Endothelial cell of umbilical vein (primary cell): Measurements from ENCODE around the gene PHKG2. TPM values are rescaled to one million over a fixed set of nuclear protein-coding genes. Genes with fewer than 3 reads are reported as not detected.

ENCODE experiments used
- BruUV-seq: library from RNA; stranded (reverse); fragments of 400-500 nt; replicated peaks from 2 replicates; lab custom pipeline; 2021; lab: Mats Ljungman, UMichigan
- CTCF ChIA-PET: fragments of 300-600, 350-600 bp; sonication (Branson Sonifier 250); formaldehyde crosslinking; loops from one replicate; lab custom pipeline; 2021; ENCODE audit warnings: antibody characterized with exemption, inconsistent platforms; lab: Charles Lee
- POLR2A ChIA-PET: fragments of 300-600, 350-600 bp; sonication (Branson Sonifier 250); formaldehyde crosslinking; loops from one replicate; lab custom pipeline; 2021; ENCODE audit warnings: antibody characterized with exemption, inconsistent platforms; lab: Charles Lee
- DNase-seq: peaks from one replicate; pipeline ENCODE4 v3.0.0-alpha.2; 2011; ENCODE audit warnings: low read depth, low spot score
- FAIRE-seq: peaks from 2 replicates; lab custom pipeline; 2011; peaks lifted over from hg19 to GRCh38; lab: Jason Lieb, UNC
- H2AFZ ChIP-seq: 2 replicates; pipeline ENCODE4 v1.6.0; 2012; ENCODE audit warnings: low read depth, low read length, control low read depth, inconsistent platforms
- H3K27ac ChIP-seq: 2 replicates; pipeline ENCODE4 v1.5.1; 2011; ENCODE audit warnings: low read depth, mild to moderate bottlenecking, control low read depth, low read length, moderate library complexity; ENCODE audit not compliant: insufficient read depth
- H3K27me3 ChIP-seq, 2 experiments: 2 replicates each; pipeline versions ENCODE4 v1.6.0 to v1.6.1; 2011; ENCODE audit warnings: low read length in 2 of 2, mixed read lengths in 1 of 2; ENCODE audit not compliant: control insufficient read depth in 2 of 2, insufficient read depth in 2 of 2
- H3K36me3 ChIP-seq, 2 experiments: 2 replicates in 1 of 2; 3 replicates in 1 of 2; pipeline ENCODE4 v1.5.1; 2011; ENCODE audit warnings: low read length in 2 of 2, mild to moderate bottlenecking in 1 of 2, moderate library complexity in 1 of 2; ENCODE audit not compliant: control insufficient read depth in 2 of 2, insufficient read depth in 2 of 2; ENCODE audit errors: extremely low read depth in 1 of 2
- H3K4me1 ChIP-seq: 3 replicates; pipeline ENCODE4 v1.5.1; 2011; ENCODE audit warnings: mild to moderate bottlenecking, low read length; ENCODE audit not compliant: control insufficient read depth, insufficient read depth; ENCODE audit errors: extremely low read depth
- H3K4me2 ChIP-seq: 2 replicates; pipeline ENCODE4 v1.6.1; 2011; ENCODE audit warnings: low read length, control low read depth, mixed read lengths; ENCODE audit not compliant: insufficient read depth
- H3K4me3 ChIP-seq, 3 experiments: fragments of 200-600 bp in 1 of 3; sonication (generic), shearing (Covaris generic) in 1 of 3; replicated peaks in 1 of 3; 2 replicates each; pipeline ENCODE4 v1.5.1; 2011 to 2016; ENCODE audit warnings: control low read depth in 3 of 3, low read length in 3 of 3, mild to moderate bottlenecking in 2 of 3, inconsistent platforms in 1 of 3, low read depth in 1 of 3, moderate library complexity in 1 of 3; ENCODE audit not compliant: insufficient read depth in 1 of 3
- H3K79me2 ChIP-seq: 2 replicates; pipeline ENCODE4 v1.6.0; 2012; ENCODE audit warnings: low read length, inconsistent platforms; ENCODE audit not compliant: control insufficient read depth, insufficient read depth
- H3K9ac ChIP-seq: replicated peaks from 2 replicates; pipeline ENCODE3; 2011; ENCODE audit warnings: low read length, control low read depth; ENCODE audit not compliant: insufficient read depth; ENCODE audit errors: extremely low read depth
- H3K9me1 ChIP-seq: replicated peaks from 3 replicates; pipeline ENCODE4 v1.6.0; 2011; ENCODE audit warnings: mild to moderate bottlenecking, low read length; ENCODE audit not compliant: control insufficient read depth, insufficient read depth; ENCODE audit errors: extremely low read depth
- H3K9me3 ChIP-seq: replicated peaks from 2 replicates; pipeline ENCODE4 v1.5.1; 2012; ENCODE audit warnings: low read length, inconsistent platforms; ENCODE audit not compliant: control insufficient read depth, insufficient read depth
- H4K20me1 ChIP-seq: replicated peaks from 2 replicates; pipeline ENCODE3; 2011; ENCODE audit warnings: mild to moderate bottlenecking, low read length; ENCODE audit not compliant: control insufficient read depth, insufficient read depth; ENCODE audit errors: extremely low read depth
- CTCF ChIP-seq, 2 donors: IDR thresholded peaks; 1 replicate in 1 of 2; 2 replicates in 1 of 2; pipeline ENCODE4 v1.5.1; 2011; ENCODE audit warnings: low read length in 2 of 2, mild to moderate bottlenecking in 2 of 2, moderate library complexity in 2 of 2, control low read depth in 1 of 2, inconsistent platforms in 1 of 2, low read depth in 1 of 2; ENCODE audit not compliant: insufficient read depth in 1 of 2; ENCODE audit errors: extremely low read depth in 1 of 2
- EZH2 ChIP-seq: IDR thresholded peaks from 2 replicates; pipeline ENCODE4 v1.6.1; 2012; ENCODE audit warnings: borderline replicate concordance, low read depth, mild to moderate bottlenecking, moderate library complexity, low read length, inconsistent platforms; ENCODE audit not compliant: severe bottlenecking
- FOS ChIP-seq: IDR thresholded peaks from 2 replicates; pipeline ENCODE4 v1.6.1; 2011; ENCODE audit warnings: mild to moderate bottlenecking, low read length, moderate library complexity, borderline replicate concordance; ENCODE audit not compliant: insufficient read depth
- GATA2 ChIP-seq: IDR thresholded peaks from 2 replicates; pipeline ENCODE4 v1.7.0; 2011; ENCODE audit warnings: low read depth, mild to moderate bottlenecking, moderate library complexity, mixed read lengths, low read length; ENCODE audit not compliant: insufficient read length, insufficient read depth
- JUN ChIP-seq: IDR thresholded peaks from 2 replicates; pipeline ENCODE4 v1.6.1; 2011; ENCODE audit warnings: borderline replicate concordance, low read depth; ENCODE audit not compliant: insufficient read length, insufficient read depth
- MAX ChIP-seq: IDR thresholded peaks from 2 replicates; pipeline ENCODE4 v1.6.1; 2011; ENCODE audit not compliant: insufficient read depth, insufficient read length
- MYC ChIP-seq: IDR thresholded peaks from one replicate; pipeline ENCODE4 v1.6.1; 2011; ENCODE audit warnings: mild to moderate bottlenecking, low read depth, low read length
- POLR2A ChIP-seq: IDR thresholded peaks from 2 replicates; pipeline ENCODE4 v1.6.1; 2012; ENCODE audit warnings: low read depth, mild to moderate bottlenecking, control low read depth, low read length
- POLR2AphosphoS5 ChIP-seq: IDR thresholded peaks from 2 replicates; pipeline ENCODE4 v1.6.1; 2012; ENCODE audit warnings: low read depth, mild to moderate bottlenecking, control low read depth, low read length, moderate library complexity; ENCODE audit not compliant: insufficient read depth
- dilution Hi-C: fragments of 300-500 bp; cut with MboI; formaldehyde crosslinking; loops from one replicate; pipeline ENCODE4 v1.15.0; 2019; ENCODE audit warnings: low sequenced_read_pairs; ENCODE audit not compliant: extremely low pct_ligation_motif_present
- intact Hi-C: fragments of 100-400 bp; cut with micrococcal nuclease; formaldehyde crosslinking; loops from one replicate; pipeline ENCODE4 v1.10.0; 2022
- polyA plus RNA-seq, 4 experiments: library from polyadenylated mRNA; depleted of rRNA in 3 of 4; stranded (reverse) in 3 of 4; unstranded in 1 of 4; fragments of >200 nt; gene quantifications; 2 replicates each; pipeline versions ENCODE4 v1.2.1 to v1.2.3, GENCODE V29; 2011 to 2012; ENCODE audit warnings: missing spikeins in 1 of 4
- total RNA-seq: library from RNA; stranded (reverse); gene quantifications from 2 replicates; pipeline ENCODE4 v1.2.3, GENCODE V29; 2021

Gene PHKG2
- total and polyA plus RNA-seq, 2 donors (not counting 3 experiments of a cell fraction or from before 2014, with no cell fraction given) = 33.0 to 48.8 TPM

GRCh38 chr16:30782486-30783279 lies 34.5 kb downstream of the PHKG2 start:
- FAIRE-seq = no peak

More at GRCh38 chr16:30782486-30783279, 34.5 kb downstream of the PHKG2 start:
- no peaks in the 10 kb centered on the region for H3K27me3 ChIP-seq
- intact Hi-C loops (no loop called here), dilution Hi-C loops (no loop called here)
- H3K9me1 ChIP-seq = no peaks in the 10 kb centered on the region
- peaks cover 10% of the 10 kb centered on the region for H3K79me2 ChIP-seq
- no peak overlapping the region for H3K4me3 ChIP-seq
- ChIA-PET CTCF (interaction anchor here (0.8 to 1.1 kb wide), 4 partner anchors 11 to 159 kb away, joined by 3 read pairs; no protein-coding TSS in a partner anchor), POLR2A (no interaction called here)
- H4K20me1 ChIP-seq = no peaks in the 10 kb centered on the region
- H3K9ac ChIP-seq = no peak overlapping the region
- H2AFZ ChIP-seq = no peak overlapping the region
- no TSS peak for BruUV-seq
- DNase-seq = no peak
- no peak overlapping the region for H3K27ac ChIP-seq
- H3K4me2 ChIP-seq = no peak overlapping the region
- H3K4me1 ChIP-seq = peaks cover 12% of the 10 kb centered on the region
- TF ChIP-seq MAX (no peak), GATA2 (no peak), MYC (no peak), CTCF (IDR thresholded peaks at IDR 0.05; ENCODE audit: extremely low read depth in 1 of 2, insufficient read depth in 1 of 2, low read depth in 1 of 2, low read length in 2 of 2) (no peak), JUN (no peak), POLR2A (no peak), FOS (no peak), EZH2 (no peak), POLR2AphosphoS5 (no peak)
- no peaks in the 10 kb centered on the region for H3K9me3 ChIP-seq
- peaks cover 0 to 19% of the 10 kb centered on the region in 2 experiments for H3K36me3 ChIP-seq
